ENCODE results near the gene CCDC85B. TPM values are rescaled to one million over a fixed set of nuclear protein-coding genes. Genes with fewer than 3 reads are reported as not detected.

The CCDC85B gene
- polyA plus RNA-seq, 3 donors: 20.8 to 35.2 (median 24.4) TPM

DNA sequence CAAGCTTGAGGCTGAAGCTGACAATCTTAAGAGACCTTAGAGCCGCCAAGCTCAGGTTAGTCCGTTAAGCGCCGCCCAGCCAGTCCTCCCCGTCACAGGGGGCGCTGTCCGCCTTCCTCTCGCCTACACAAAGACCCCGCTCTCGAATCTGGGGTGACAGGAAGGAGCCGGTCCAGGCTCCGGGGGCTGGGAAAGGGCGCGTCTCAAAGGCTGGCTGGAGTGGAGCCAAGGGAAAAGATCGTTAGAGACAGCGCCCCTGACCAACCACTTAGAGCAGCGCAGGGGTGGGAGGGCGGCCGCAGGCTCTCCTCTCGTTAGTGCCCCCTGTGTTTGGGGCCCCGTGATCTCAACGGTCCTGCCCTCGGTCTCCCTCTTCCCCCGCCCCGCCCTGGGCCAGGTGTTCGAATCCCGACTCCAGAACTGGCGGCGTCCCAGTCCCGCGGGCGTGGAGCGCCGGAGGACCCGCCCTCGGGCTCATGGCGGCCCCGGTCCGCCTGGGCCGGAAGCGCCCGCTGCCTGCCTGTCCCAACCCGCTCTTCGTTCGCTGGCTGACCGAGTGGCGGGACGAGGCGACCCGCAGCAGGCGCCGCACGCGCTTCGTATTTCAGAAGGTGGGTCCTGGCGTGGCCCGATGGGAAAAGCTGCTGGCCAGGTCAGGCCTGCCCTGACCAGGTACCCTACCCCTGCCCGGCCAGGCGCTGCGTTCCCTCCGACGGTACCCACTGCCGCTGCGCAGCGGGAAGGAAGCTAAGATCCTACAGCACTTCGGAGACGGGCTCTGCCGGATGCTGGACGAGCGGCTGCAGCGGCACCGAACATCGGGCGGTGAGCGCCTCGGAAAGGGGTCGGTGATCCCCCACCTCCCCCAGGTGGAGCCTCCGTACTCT lies 30.0 kb upstream of the CCDC85B start, which contains the start of gene MUS81:
TSS of gene MUS81 (plus strand) at position 156 of the 887 bp plus-strand sequence. CDS start at position 477, 321 bp downstream.
- Histone ChIP-seq H3K9me3 (replicated peaks in 1 of 2; ENCODE audit: control insufficient read depth in 1 of 2, insufficient read depth in 1 of 2, low read length in 2 of 2) (no peaks in the 10 kb centered on the region), H3K4me1 (ENCODE audit: control insufficient read depth in 1 of 2, insufficient read depth in 2 of 2, low read length in 2 of 2) (peaks cover 41 to 49% of the 10 kb centered on the region in 2 donors), H3K36me3 (replicated peaks in 1 of 2; ENCODE audit: control insufficient read depth in 1 of 2, insufficient read depth in 2 of 2, low read length in 2 of 2) (peaks cover 42 to 51% of the 10 kb centered on the region in 2 donors), H3K27ac (ENCODE audit: low read depth in 1 of 2, low read length in 2 of 2) (peak within 1 kb of the TSS; percentile 86 to 95), H3K4me3 (replicated peaks in 1 of 3; ENCODE audit: low read depth in 2 of 3, low read length in 3 of 3) (peak within 1 kb of the TSS; percentile 59 to 98 (median 92)), H3K9ac (ENCODE audit: insufficient read depth, low read length, poor library complexity, severe bottlenecking) (peak within 1 kb of the TSS; percentile 86), H3K4me2 (replicated peaks; ENCODE audit: extremely low read depth, low read length, poor library complexity, severe bottlenecking) (peak within 1 kb of the TSS; percentile 96), H4K20me1 (ENCODE audit: insufficient read depth, low read length) (peaks cover 52% of the 10 kb centered on the region), H3K79me2 (ENCODE audit: insufficient read depth, low read length) (peaks cover 55% of the 10 kb centered on the region), H2AFZ (ENCODE audit: insufficient read depth, low read depth, low read length, poor library complexity, severe bottlenecking) (peak within 1 kb of the TSS; percentile 87), H3K27me3 (ENCODE audit: control insufficient read depth in 2 of 2, insufficient read depth in 2 of 2, low read length in 2 of 2) (no peaks in the 10 kb centered on the region)
- Mint-ChIP-seq H3K27ac (peak within 1 kb of the TSS; percentile 91 to 99 (median 97)), H3K9me3 (peaks cover 0 to 5% (median 0%) of the 10 kb centered on the region in 7 donors), H3K4me3 (peak within 1 kb of the TSS; percentile 91 to 96), H3K27me3 (ENCODE audit: low read depth in 3 of 3) (peaks cover 0 to 2% (median 1%) of the 10 kb centered on the region in 3 donors), H3K36me3 (peaks cover 38 to 54% of the 10 kb centered on the region in 2 donors), H3K4me1 (peaks cover 41% of the 10 kb centered on the region)
- peak; percentile 86 to 90 (median 89) for DNase-seq
- TF ChIP-seq, protein P1, sequence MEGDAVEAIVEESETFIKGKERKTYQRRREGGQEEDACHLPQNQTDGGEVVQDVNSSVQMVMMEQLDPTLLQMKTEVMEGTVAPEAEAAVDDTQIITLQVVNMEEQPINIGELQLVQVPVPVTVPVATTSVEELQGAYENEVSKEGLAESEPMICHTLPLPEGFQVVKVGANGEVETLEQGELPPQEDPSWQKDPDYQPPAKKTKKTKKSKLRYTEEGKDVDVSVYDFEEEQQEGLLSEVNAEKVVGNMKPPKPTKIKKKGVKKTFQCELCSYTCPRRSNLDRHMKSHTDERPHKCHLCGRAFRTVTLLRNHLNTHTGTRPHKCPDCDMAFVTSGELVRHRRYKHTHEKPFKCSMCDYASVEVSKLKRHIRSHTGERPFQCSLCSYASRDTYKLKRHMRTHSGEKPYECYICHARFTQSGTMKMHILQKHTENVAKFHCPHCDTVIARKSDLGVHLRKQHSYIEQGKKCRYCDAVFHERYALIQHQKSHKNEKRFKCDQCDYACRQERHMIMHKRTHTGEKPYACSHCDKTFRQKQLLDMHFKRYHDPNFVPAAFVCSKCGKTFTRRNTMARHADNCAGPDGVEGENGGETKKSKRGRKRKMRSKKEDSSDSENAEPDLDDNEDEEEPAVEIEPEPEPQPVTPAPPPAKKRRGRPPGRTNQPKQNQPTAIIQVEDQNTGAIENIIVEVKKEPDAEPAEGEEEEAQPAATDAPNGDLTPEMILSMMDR (IDR thresholded peaks at IDR 0.05): peak; percentile 96
- intact Hi-C loops (cut with micrococcal nuclease): no loop called here
- WGBS (ENCODE audit: insufficient coverage): under 1% methylated on average over 72 of the region's 78 CpGs

DNA sequence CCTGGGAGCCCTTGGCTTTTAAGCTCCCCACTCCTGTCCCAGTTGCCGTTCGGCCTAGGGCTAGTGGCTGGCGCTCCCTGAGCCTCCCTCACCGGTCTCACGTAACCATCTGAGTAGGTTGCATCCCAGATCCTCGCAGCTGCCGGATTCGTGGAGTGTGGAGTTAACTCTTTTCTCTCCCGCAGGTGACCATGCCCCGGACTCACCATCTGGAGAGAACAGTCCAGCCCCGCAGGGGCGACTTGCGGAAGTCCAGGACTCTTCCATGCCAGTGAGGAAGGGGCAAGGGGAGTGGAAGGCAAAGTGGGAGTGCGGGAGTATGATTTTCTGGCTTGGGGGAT lies 29.3 kb upstream of the CCDC85B start:
- no peak for DNase-seq
- Histone ChIP-seq H3K79me2 (ENCODE audit: insufficient read depth, low read length) (peaks cover 49% of the 10 kb centered on the region), H3K4me2 (replicated peaks; ENCODE audit: extremely low read depth, low read length, poor library complexity, severe bottlenecking) (peak overlapping the region; percentile 96), H3K9me3 (replicated peaks in 1 of 2; ENCODE audit: control insufficient read depth in 1 of 2, insufficient read depth in 1 of 2, low read length in 2 of 2) (no peaks in the 10 kb centered on the region), H4K20me1 (ENCODE audit: insufficient read depth, low read length) (peaks cover 50% of the 10 kb centered on the region), H3K27ac (ENCODE audit: low read depth in 1 of 2, low read length in 2 of 2) (peak overlapping the region; percentile 86 to 95), H3K4me1 (ENCODE audit: control insufficient read depth in 1 of 2, insufficient read depth in 2 of 2, low read length in 2 of 2) (peaks cover 35 to 43% of the 10 kb centered on the region in 2 donors), H3K36me3 (replicated peaks in 1 of 2; ENCODE audit: control insufficient read depth in 1 of 2, insufficient read depth in 2 of 2, low read length in 2 of 2) (peaks cover 42 to 51% of the 10 kb centered on the region in 2 donors), H3K27me3 (ENCODE audit: control insufficient read depth in 2 of 2, insufficient read depth in 2 of 2, low read length in 2 of 2) (no peaks in the 10 kb centered on the region), H3K9ac (ENCODE audit: insufficient read depth, low read length, poor library complexity, severe bottlenecking) (peak overlapping the region; percentile 86), H2AFZ (ENCODE audit: insufficient read depth, low read depth, low read length, poor library complexity, severe bottlenecking) (peak overlapping the region; percentile 87), H3K4me3 (replicated peaks in 1 of 3; ENCODE audit: low read depth in 2 of 3, low read length in 3 of 3) (peak overlapping the region; percentile 59 to 98 (median 92))
- TF ChIP-seq, protein P1 (IDR thresholded peaks at IDR 0.05): no peak
- Mint-ChIP-seq H3K27me3 (ENCODE audit: low read depth in 3 of 3) (peaks cover 0 to 2% (median 1%) of the 10 kb centered on the region in 3 donors), H3K36me3 (peaks cover 37 to 53% of the 10 kb centered on the region in 2 donors), H3K4me1 (peaks cover 35% of the 10 kb centered on the region), H3K27ac (peak overlapping the region; percentile 56 to 99 (median 97)), H3K4me3 (peak overlapping the region; percentile 91 to 96), H3K9me3 (peaks cover 0 to 2% (median 0%) of the 10 kb centered on the region in 7 donors)
- WGBS (ENCODE audit: insufficient coverage): 42% methylated on average over 4 of the region's 14 CpGs
- intact Hi-C loops (cut with micrococcal nuclease): no loop called here
